GM12878 (cell line): Measurements from ENCODE around the gene DSE. TPM values are rescaled to one million over a fixed set of nuclear protein-coding genes. Genes with fewer than 3 reads are reported as not detected.

Source experiments
- BACH1 ChIP-seq: fragments of 450-650 bp; IDR thresholded peaks from 2 replicates; pipeline ENCODE4 v1.6.1; 2017; ENCODE audit warnings: mild to moderate bottlenecking, borderline replicate concordance
- BMI1 ChIP-seq: fragments of 450-650 bp; IDR thresholded peaks from 2 replicates; pipeline ENCODE4 v1.6.1; 2016; ENCODE audit warnings: mild to moderate bottlenecking, moderate library complexity, borderline replicate concordance
- CHD4 ChIP-seq: fragments of 200-600 bp; sonication (generic); IDR thresholded peaks from 2 replicates; pipeline ENCODE4 v1.6.1; 2016; ENCODE audit warnings: mild to moderate bottlenecking
- CUX1 ChIP-seq: IDR thresholded peaks from 2 replicates; pipeline ENCODE4 v1.6.1; 2012; ENCODE audit warnings: improper control_type of control experiment, low read depth, low read length; ENCODE audit not compliant: insufficient replicate concordance
- MYC ChIP-seq: IDR thresholded peaks from 2 replicates; pipeline ENCODE4 v1.6.1; 2011; ENCODE audit warnings: mild to moderate bottlenecking, low read length, moderate library complexity, inconsistent platforms; ENCODE audit not compliant: insufficient read depth, insufficient replicate concordance, insufficient read length, severe bottlenecking
- POLR2AphosphoS2 ChIP-seq: IDR thresholded peaks from 2 replicates; pipeline ENCODE4 v1.6.1; 2011; ENCODE audit warnings: low read depth, mild to moderate bottlenecking, low read length, improper control_type of control experiment, moderate library complexity
- RFX5 ChIP-seq: IDR thresholded peaks from 2 replicates; pipeline ENCODE4 v1.6.1; 2011; ENCODE audit warnings: low read depth, low read length, improper control_type of control experiment
- RUNX3 ChIP-seq: IDR thresholded peaks from 2 replicates; pipeline ENCODE4 v1.6.1; 2012; ENCODE audit warnings: low read length, inconsistent platforms
- SMAD5 ChIP-seq: IDR thresholded peaks from 2 replicates; pipeline ENCODE4 v1.6.1; 2016; ENCODE audit warnings: antibody characterized with exemption, low read depth
- SRF ChIP-seq, 2 experiments: IDR thresholded peaks; 2 replicates each; pipeline ENCODE4 v1.6.1; 2011; ENCODE audit warnings: low read depth in 2 of 2, low read length in 2 of 2, mild to moderate bottlenecking in 1 of 2, moderate library complexity in 1 of 2
- SUZ12 ChIP-seq: fragments of 200-600 bp; sonication (generic); IDR thresholded peaks from one replicate; pipeline ENCODE4 v1.6.1; 2018; ENCODE audit warnings: antibody characterized with exemption, mild to moderate bottlenecking; ENCODE audit not compliant: unreplicated experiment
- ZNF217 ChIP-seq: fragments of 450-650 bp; IDR thresholded peaks from 2 replicates; pipeline ENCODE4 v1.6.1; 2017; ENCODE audit warnings: antibody characterized with exemption, mild to moderate bottlenecking
- ZNF24 ChIP-seq: fragments of 450-650 bp; IDR thresholded peaks from 2 replicates; pipeline ENCODE4 v1.6.1; 2017; ENCODE audit warnings: antibody characterized with exemption, mild to moderate bottlenecking
- ZNF622 ChIP-seq: fragments of 450-650 bp; IDR thresholded peaks from 2 replicates; pipeline ENCODE4 v1.6.1; 2017; ENCODE audit warnings: mild to moderate bottlenecking, inconsistent platforms
- ZNF687 ChIP-seq: fragments of 450-650 bp; IDR thresholded peaks from 2 replicates; pipeline ENCODE4 v1.6.1; 2017; ENCODE audit warnings: mild to moderate bottlenecking, moderate library complexity
- polyA plus RNA-seq, 11 experiments: library from polyadenylated mRNA; depleted of rRNA in 4 of 11; unstranded in 6 of 11; stranded (reverse) in 5 of 11; fragments of >200 nt; fragmentation: Nextera tagmentation in 4 of 11; fragmentation: Illumina TruSeq in 1 of 11; extraction: Ambion mirVana in 4 of 11; extraction: Trizol in 1 of 11; gene quantifications; 1 replicate in 1 of 11; 2 replicates in 10 of 11; pipeline versions ENCODE4 v1.2.1 to v1.2.3, GENCODE V29; 2011 to 2016; ENCODE audit warnings: inconsistent platforms in 2 of 11, missing spikeins in 2 of 11, low read depth in 1 of 11
- total RNA-seq, 4 experiments: library from RNA; depleted of rRNA in 3 of 4; stranded (reverse); fragments of >200 nt in 3 of 4; fragmentation: Illumina TruSeq in 1 of 4; extraction: Trizol in 1 of 4; gene quantifications; 2 replicates each; pipeline versions ENCODE4 v1.2.1 to v1.2.3, GENCODE V29; 2013 to 2021

Gene DSE
- total and polyA plus RNA-seq, 10 of the 15 experiments (the other 5 are each of a cell fraction or from before 2014, with no cell fraction given) = 12.6 to 76.4 (median 43.0) TPM

GRCh38 chr6:116461932-116462885 lies 91.5 kb downstream of the DSE start (continued):
- TF ChIP-seq CUX1 (no peak), RFX5 (no peak), BACH1 (peak; percentile 63; the same call in 1 of the 2 replicates), POLR2AphosphoS2 (no peak), ZNF24 (0 out of 2 replicates have a peak, but pooled peaks have one; percentile 27), CHD4 (no peak), SRF (IDR thresholded peaks at IDR 0.05; ENCODE audit: low read depth in 2 of 2, low read length in 2 of 2) (no peak), ZNF622 (no peak), SMAD5 (no peak), RUNX3 (peak; percentile 77), ZNF687 (peak; percentile 95), ZNF217 (peak; percentile 55; the same call in 1 of the 2 replicates), SUZ12 (no peak), MYC (peak; percentile 80), BMI1 (peak; percentile 92)
